Neural crest cell (in vitro differentiated cells): Measurements from ENCODE around the gene IFT52. TPM values are rescaled to one million over a fixed set of nuclear protein-coding genes. Genes with fewer than 3 reads are reported as not detected.
A peak's percentile ranks its signal among the peaks of the same experiment; 100 is the strongest.

Source experiments
- DNase-seq: peaks from one replicate; pipeline ENCODE4 v3.0.0; 2021; ENCODE audit warnings: low read depth, mixed read lengths, low spot score
- H3K27ac Mint-ChIP-seq: one replicate; pipeline ENCODE4 v1.8.0; 2021; ENCODE audit warnings: mild to moderate bottlenecking, mixed read lengths; ENCODE audit not compliant: unreplicated experiment
- H3K27me3 Mint-ChIP-seq: 2 replicates; pipeline ENCODE4 v1.8.0; 2021; ENCODE audit warnings: low read depth, mild to moderate bottlenecking, mixed read lengths
- H3K36me3 Mint-ChIP-seq: 2 replicates; pipeline ENCODE4 v1.8.0; 2021; ENCODE audit warnings: low read depth, mild to moderate bottlenecking, mixed read lengths
- H3K4me1 Mint-ChIP-seq: 2 replicates; pipeline ENCODE4 v1.8.0; 2021; ENCODE audit warnings: mixed read lengths
- H3K4me3 Mint-ChIP-seq: one replicate; pipeline ENCODE4 v1.8.0; 2021; ENCODE audit warnings: mild to moderate bottlenecking, mixed read lengths
- H3K9me3 Mint-ChIP-seq: 2 replicates; pipeline ENCODE4 v1.8.0; 2021; ENCODE audit warnings: mixed read lengths
- total RNA-seq: library from RNA; stranded (reverse); gene quantifications from 2 replicates; pipeline ENCODE4 v1.2.1, GENCODE V29; 2021
- TF ChIP-seq, protein P1 (sequence below): fragments of 200-600 bp; sonication (generic); conservative IDR thresholded peaks from 2 replicates; pipeline ENCODE4 v1.5.0; 2021; ENCODE audit warnings: antibody characterized with exemption, mild to moderate bottlenecking

Gene IFT52
- total RNA-seq, 1 donor from 2014 or later: 57.6 TPM

DNA sequence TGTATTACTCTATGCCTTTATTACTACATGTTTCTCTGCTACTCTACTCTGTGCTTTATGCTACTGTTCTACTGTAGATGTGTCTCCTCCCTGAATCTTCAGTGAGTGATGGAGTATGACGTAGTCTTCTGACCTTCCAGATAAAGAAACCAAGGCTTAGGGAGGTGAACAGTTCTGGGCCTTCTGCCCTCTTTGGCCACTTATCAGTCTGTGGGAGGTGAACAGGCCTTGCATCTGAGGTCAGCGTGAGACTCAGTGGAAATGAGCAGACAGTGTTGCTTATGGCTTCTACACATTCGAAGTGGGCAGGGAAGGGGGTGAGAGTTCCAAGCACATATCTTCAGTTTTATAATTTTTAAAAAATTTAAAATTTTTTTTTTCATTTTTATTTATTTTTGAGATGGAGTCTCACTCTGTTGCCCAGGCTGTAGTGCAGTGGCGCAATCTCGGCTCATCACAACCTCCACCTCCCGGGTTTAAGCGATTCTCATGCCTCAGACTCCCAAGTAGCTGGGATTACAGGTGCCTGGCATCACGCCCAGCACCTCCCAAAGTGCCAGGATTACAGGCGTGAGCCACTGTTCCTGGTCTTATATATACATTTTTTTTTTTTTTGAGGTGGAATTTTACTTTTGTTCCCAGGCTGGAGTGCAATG is 100.3 kb downstream of the IFT52 start:
- H3K4me3 Mint-ChIP-seq: no peak overlapping the region
- H3K27ac Mint-ChIP-seq: no peak overlapping the region
- H3K4me1 Mint-ChIP-seq: no peaks in the 10 kb centered on the region
- H3K36me3 Mint-ChIP-seq: peaks cover 5% of the 10 kb centered on the region
- DNase-seq: no peak
- H3K27me3 Mint-ChIP-seq: no peaks in the 10 kb centered on the region
- TF ChIP-seq, protein P1, sequence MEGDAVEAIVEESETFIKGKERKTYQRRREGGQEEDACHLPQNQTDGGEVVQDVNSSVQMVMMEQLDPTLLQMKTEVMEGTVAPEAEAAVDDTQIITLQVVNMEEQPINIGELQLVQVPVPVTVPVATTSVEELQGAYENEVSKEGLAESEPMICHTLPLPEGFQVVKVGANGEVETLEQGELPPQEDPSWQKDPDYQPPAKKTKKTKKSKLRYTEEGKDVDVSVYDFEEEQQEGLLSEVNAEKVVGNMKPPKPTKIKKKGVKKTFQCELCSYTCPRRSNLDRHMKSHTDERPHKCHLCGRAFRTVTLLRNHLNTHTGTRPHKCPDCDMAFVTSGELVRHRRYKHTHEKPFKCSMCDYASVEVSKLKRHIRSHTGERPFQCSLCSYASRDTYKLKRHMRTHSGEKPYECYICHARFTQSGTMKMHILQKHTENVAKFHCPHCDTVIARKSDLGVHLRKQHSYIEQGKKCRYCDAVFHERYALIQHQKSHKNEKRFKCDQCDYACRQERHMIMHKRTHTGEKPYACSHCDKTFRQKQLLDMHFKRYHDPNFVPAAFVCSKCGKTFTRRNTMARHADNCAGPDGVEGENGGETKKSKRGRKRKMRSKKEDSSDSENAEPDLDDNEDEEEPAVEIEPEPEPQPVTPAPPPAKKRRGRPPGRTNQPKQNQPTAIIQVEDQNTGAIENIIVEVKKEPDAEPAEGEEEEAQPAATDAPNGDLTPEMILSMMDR: no peak
- no peaks in the 10 kb centered on the region for H3K9me3 Mint-ChIP-seq

DNA sequence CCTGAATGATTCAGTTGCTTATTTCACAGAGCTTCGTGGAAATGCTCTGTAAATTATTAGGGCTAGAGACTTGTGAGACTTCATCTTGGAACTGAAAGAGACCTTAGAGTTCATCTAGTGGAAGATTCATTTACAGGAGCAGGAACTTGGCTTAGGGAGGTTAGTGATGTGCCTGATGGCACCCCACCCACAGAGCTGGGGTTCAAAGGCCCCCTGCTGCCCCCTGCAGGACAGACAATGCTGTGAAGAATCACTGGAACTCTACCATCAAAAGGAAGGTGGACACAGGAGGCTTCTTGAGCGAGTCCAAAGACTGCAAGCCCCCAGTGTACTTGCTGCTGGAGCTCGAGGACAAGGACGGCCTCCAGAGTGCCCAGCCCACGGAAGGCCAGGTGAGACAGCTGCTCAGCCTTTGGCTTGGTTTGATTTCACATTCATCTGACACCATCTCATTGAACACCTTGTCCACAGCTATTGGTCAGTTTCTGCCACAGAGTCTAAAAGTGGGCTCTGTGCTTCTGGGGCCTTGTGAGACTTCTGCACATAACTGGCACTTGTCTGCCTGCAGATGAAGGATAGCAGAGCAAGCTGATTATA is 101.3 kb downstream of the IFT52 start:
- no peak overlapping the region for H3K27ac Mint-ChIP-seq
- DNase-seq: peak; percentile 58

DNA sequence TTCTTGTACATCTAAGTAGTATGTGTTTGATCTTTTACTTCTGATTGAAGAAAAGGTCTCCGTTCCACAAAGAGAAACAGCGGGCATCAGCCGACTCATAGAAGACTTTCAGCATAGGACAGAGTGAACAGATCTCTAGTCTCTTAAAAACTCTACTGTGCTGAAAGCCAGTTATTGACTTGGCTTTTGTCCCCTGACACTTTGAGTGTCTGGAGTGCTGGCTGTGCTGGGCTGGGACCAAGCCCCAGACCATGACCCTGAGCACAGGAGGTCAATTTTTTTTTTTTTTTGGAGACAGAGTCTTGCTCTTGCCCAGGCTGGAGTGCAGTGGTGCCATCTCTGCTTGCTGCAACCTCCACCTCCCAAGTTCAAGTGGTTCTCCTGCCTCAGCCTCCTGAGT is 104.0 kb downstream of the IFT52 start:
- TF ChIP-seq, protein P1: no peak
- no peak overlapping the region for H3K4me3 Mint-ChIP-seq
- no peaks in the 10 kb centered on the region for H3K9me3 Mint-ChIP-seq
- no peaks in the 10 kb centered on the region for H3K4me1 Mint-ChIP-seq
- peaks cover 11% of the 10 kb centered on the region for H3K36me3 Mint-ChIP-seq
- no peak for DNase-seq
- no peak overlapping the region for H3K27ac Mint-ChIP-seq
- no peaks in the 10 kb centered on the region for H3K27me3 Mint-ChIP-seq

More for the DNA sequence above, 101.3 kb downstream of the IFT52 start:
- TF ChIP-seq, protein P1: peak; percentile 65
- H3K36me3 Mint-ChIP-seq: peaks cover 6% of the 10 kb centered on the region
- H3K27me3 Mint-ChIP-seq: no peaks in the 10 kb centered on the region
- no peaks in the 10 kb centered on the region for H3K9me3 Mint-ChIP-seq
- H3K4me3 Mint-ChIP-seq: no peak overlapping the region
- no peaks in the 10 kb centered on the region for H3K4me1 Mint-ChIP-seq

DNA sequence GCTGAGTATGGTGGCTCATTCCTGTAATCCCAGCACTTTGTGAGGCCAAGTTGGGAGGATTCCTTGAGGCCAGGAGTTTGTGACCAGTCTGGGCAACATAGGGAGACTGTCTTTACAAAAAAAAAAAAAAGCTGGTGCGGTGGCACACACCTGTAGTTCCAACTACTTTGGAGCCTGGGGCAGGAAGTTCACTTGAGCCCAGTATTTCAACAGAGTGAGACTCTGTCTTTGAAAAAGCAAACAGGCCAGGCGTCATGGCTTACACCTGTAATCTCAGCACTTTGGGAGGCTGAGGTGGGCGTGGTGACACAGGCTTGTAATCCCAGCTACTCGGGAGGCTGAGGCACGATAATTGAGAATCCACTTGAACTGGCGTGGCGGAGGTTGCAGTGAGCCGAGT is 104.8 kb downstream of the IFT52 start:
- H3K4me3 Mint-ChIP-seq: no peak overlapping the region
- TF ChIP-seq, protein P1: no peak
- H3K27me3 Mint-ChIP-seq: no peaks in the 10 kb centered on the region
- H3K36me3 Mint-ChIP-seq: peaks cover 11% of the 10 kb centered on the region
- DNase-seq: no peak
- H3K4me1 Mint-ChIP-seq: no peaks in the 10 kb centered on the region
- no peak overlapping the region for H3K27ac Mint-ChIP-seq
- no peaks in the 10 kb centered on the region for H3K9me3 Mint-ChIP-seq

Other genes with a start within 250 kb of the IFT52 start
- 278 and 284 TPM in 2 replicates for gene SRSF6, start 133.0 kb upstream of the IFT52 start, total RNA-seq
- 20.3 and 22.4 TPM in 2 replicates for gene L3MBTL1, start 83.2 kb upstream of the IFT52 start, total RNA-seq
- 1.0 and 1.6 TPM in 2 replicates for gene SGK2, start 31.9 kb upstream of the IFT52 start, total RNA-seq
- gene MYBL2, start 76.2 kb downstream of the IFT52 start, total RNA-seq: 124 TPM in 2 replicates
- gene GTSF1L, start 136.1 kb downstream of the IFT52 start, total RNA-seq: not detected in 2 replicates